Smooth muscle cell of the brain vasculature (primary cell): ENCODE data around the gene H1-8.

Source experiments
- DNase-seq: peaks from one replicate; pipeline ENCODE4 v3.0.0-alpha.2; 2012; ENCODE audit warnings: low read depth, low spot score

Gene H1-8

GRCh38 chr3:129573493-129573892, 30.5 kb downstream of the H1-8 start:
- DNase-seq, result no peak

DNA sequence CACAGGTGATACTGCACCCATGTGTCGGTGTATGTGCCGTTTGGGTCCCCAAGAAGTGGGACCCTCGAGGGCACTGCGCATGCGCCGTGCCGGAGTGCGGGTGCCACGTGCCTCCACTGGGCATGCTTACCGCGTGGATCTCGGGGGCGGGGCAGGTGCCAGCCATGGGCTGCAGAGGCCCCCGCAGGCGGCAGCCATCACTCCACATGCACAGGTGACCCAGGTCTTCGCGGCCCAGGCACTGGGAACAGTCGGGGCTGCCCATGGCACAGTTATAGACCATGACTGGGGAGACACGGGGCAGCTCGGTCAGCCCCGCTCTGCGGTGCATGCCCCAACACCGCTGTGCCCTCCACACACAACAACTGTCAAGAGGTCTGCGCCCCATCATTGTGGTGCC, 31.2 kb downstream of the H1-8 start:
- DNase-seq, result no peak

DNA sequence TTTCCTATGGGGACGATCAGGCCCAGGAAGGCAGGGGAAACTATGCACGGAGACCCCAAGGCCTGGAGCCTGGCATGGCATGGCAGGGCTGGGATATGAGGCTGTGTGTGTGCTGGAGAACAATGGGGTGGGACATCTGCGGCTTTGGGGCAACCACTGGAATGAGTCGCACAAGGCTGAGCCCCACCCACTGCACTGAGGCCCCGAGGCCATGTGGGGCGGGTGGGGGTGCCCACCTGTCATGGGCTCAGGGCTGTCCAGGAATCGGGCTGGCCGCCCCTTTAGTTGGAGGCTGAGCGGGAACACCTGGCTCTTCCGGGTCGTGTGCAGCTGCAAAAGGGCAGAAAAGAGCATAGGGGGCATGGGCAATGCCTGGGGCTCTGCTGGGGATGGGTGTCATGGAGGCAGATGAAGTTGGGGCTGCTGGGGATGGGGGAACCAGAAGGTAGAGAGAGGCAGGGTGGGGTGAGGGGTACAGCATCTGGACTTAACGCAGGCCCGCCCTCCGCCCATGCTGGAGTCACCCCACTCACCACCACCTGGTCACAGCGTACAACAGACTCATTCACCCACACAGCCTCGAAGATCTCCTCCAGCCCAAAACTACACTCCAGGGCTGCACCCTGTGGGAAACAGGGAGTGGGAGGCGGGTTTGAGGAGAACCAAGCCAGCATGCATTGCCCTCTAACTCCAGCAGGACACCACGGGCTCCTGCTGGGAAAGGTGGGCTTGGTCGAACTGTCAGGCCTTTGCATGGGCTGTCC, 32.4 kb downstream of the H1-8 start:
- DNase-seq, result no peak

- DNase-seq, result no peak
Observed at GRCh38 chr3:129575997-129576384, 33.0 kb downstream of the H1-8 start.

- DNase-seq, result no peak
Observed at GRCh38 chr3:129576514-129577352, 33.8 kb downstream of the H1-8 start.

DNA sequence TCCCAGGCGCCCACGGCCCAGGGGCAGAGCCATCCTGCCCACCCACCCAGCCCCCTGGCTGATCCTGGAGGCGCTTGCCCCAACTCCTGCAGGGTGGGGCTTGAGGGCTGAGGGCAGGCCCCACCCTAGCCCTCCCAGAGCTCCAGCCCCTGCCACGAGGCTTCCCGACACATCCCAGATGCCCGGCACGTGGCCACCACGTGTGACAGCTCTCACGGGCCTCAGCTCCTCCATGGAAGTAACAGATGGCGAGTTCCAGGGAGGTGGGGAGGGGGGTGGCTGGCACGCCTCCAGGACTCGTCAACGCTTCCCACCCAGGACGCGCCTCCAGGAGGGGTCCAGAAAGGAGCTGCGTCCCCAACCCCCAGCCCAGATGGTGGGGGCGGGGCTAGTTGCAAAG, 34.4 kb downstream of the H1-8 start:
- no peak for DNase-seq

DNA sequence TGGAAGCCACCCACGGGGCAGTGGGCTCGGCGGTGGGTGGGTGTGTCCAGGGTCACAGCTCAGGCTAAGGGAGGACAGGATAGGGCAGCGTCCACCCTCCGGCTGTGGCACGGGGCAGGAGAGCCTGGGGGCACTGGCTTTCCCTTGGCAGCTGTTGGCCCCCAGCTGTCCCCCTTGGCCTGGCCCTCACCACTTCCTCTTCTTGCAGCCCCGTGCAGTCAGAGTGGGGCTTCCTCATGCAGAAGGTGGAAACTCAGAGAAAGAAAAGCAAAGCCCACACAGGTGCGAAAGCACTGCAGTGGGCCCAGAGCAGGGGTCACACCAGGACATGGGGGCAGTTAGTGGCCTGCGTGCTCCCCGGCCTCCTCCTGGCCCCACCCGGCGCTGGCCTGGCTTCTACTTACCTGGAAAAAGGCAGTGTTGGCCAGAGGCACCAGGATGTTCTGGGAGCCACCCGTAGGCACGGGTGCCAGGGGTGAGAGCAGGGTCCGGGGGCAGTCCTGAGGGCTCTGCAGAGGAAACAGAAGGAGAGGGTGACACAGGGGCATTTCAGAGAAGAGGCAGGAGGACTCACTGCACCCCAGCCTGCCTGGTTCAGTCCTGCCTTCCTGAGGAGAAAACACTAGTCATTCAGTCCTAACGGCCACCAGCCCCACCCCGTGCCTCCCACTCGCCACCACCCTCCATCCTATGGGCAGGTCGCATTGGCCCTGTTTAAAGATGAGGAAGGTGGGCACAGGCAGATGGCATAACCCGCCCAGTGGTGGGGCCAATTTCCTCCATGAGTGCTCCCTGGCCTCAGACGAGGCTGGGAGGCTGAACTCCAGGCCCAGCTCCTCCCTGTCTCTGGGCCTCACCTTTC, 35.2 kb downstream of the H1-8 start:
- DNase-seq, result no peak

DNA sequence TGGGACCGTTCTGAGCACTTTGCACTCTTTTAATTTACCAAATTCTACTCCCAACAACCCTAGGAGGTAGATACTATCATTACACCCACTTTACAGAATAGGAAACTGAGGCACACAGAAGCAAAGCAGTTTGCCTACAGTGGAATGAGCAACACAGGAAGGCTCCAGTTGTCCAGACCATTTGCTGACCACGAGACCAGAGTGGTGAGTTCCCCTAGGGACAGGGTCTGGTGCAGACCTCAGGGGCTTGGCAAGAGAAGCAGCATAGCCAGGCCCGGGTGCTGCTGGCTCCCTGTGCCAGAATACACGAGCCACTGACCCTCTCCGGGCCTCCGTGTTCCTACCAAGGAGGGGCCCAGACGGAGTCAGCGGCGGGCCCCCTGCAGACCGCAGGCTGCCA, 37.0 kb downstream of the H1-8 start:
- DNase-seq, result no peak

DNA sequence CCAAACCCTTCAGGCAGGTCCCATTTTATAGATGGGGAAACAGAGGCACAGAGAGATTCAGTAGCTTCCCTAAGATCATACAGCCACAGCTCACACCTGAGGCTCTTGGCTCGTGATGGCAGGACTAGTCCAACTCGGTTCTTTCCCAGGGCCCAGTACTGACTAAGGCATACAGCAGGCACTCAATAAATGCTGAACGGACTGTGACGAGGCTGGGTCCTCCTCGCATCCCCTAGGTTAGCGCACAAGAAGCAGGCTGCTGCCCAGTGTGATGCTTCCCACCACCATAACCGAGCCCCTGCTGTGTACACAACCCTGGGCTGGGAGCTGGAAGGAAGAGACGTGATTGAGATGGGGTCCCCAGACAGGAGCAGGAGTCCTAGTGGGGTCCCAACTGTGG, 38.6 kb downstream of the H1-8 start:
- no peak for DNase-seq

DNA sequence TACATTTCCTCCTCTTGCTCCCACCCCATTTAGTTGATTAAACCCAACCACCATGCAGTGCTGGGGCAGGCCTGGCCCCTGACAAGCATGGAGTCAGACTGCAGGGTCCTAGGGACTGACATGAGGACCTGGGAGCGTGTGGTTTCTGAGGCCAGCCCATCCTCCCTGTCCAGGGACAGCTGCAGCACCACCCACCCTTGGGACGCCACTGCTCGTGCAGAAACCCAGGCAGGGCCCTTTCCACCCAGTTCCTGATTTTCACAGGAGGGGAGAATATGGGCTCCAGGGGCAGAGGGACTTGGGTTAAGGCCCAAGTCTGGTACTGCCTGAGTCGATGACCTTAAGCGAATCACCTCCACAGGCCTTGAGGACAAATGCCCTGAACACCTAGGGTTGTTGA, 39.8 kb downstream of the H1-8 start:
- DNase-seq, result no peak

DNA sequence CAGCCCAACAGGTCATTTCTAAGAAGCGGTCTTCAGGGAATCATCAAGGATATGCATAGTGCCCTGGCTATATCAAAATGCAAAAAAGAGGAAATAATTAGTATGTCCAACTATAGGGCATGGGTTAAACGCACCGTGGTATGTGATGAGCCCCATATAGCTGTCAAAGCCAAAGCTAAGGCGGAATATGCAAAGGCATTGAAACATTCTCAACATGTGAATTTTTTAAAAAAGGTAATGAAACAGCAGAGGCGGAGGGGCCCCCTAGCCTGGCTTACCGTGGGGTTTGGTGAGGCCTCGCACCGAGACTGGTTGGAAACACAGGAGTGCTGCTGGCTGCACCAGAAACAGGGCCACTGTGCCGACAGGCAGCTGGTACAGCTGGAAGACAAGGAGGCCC, 40.3 kb downstream of the H1-8 start:
- no peak for DNase-seq

GRCh38 chr3:129584631-129585030, 41.7 kb downstream of the H1-8 start:
- no peak for DNase-seq

DNA sequence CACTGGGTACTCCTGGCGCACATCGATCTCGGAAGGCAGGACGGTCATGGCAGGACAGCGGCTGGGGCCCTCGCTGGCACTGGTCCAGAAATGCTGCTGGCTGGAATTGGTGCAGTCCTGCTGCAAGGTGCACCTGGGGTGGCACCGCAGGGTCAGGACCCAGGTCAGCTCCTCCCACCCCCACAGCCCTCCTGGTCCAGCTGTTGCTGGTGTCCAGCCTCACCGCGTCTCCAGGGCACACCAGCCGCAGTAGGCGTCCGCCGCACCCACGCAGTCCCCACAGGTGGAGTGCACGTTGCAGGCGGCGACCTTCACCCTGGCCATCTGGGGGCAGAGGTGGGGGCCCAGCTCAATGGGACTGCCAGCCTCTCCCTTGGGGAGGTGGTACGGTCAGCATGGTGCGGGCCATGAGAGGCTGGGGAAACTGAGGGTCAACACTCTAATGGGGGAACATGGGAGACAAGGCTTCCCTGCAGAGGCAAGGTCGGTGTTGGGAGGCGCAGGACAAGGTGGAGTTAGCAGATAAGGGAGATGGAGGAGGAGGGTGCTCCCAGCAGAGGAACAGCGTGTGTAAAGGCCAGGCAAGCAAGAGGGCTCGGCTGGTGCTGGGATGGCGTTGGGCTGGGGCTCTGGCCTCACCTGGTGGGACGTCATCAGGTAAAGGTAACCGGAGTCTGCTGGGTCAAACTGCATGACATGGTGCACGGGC, 43.1 kb downstream of the H1-8 start:
- no peak for DNase-seq

DNA sequence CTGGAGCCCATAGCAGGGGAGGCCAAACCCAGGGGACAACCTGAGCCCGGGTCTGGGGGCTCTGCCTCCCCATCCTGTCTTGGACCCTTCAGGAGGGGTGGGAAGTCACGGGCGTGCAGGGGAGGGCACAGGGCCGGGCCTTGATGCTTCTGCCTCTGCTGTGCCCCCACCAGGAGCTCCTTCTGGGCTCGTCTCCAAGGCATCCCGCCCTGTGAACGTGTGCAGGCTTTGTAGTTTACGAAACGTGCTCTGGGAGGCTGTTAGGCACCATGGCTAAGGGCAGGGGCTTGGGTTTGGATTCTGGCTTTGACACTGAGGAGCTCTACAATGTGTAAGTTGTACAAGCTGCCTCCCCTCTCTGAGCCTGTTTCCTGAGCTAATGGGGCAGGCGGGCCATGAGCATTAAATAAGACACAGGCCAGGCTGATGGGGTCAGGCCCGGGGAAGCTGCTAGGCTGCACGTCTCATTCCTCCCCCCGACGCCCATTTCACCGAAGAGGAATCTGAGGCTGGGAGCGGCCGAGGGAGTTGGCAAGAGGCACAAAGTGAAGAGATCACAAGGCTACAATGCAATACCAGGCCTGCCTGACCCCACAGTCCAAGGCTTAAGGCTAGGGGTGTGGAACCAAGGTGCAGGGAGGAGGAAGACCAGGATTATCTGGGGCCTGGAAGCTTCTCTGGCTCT, 43.9 kb downstream of the H1-8 start:
- no peak for DNase-seq

- no peak for DNase-seq
Observed at GRCh38 chr3:129587566-129588210, 44.7 kb downstream of the H1-8 start.

- no peak for DNase-seq
Observed at GRCh38 chr3:129590215-129590614, 47.2 kb downstream of the H1-8 start.

GRCh38 chr3:129591932-129592331, 49.0 kb downstream of the H1-8 start:
- DNase-seq, result no peak

DNA sequence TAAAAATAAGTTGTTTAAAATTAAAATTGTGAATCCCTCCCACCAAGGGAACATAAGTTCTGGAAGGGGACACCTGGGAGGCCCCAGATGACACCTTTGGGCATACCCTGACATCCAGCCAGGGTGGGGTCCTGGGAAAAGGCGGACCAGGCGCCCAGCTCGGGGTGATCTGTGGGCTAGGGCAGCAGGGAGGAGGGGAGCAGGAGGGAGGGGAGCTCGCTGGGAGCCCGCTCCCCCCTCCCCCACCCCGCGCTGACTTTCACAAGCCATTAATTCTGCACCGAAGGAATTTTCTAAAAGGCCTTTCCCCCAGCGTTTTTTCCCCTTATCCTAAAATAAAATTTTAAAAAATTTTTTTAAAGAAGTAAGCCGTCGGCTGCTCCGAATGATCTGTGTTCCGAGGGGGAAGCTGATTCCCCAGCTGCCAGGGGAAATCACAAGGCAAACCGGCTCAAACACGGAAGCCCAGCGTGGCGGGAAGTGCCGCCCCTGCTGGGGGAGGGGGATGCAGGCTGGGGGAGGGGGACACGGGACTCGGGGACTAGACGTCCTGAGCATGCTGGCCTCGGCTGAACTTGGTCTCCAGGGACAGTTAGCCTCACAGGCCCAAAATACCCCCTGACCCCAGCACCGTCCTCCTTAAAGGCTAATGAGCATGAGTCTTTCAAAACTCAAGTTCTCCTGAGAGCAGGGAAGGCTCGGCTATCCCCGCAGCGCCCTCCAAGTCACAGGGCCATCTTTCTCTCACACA, 49.6 kb downstream of the H1-8 start:
- no peak for DNase-seq

GRCh38 chr3:129593230-129593594, 50.2 kb downstream of the H1-8 start:
- no peak for DNase-seq
